B cell (primary cell): ENCODE measurements around the gene FYB2. TPM values are rescaled to one million over a fixed set of nuclear protein-coding genes. Genes with fewer than 3 reads are reported as not detected.

ENCODE experiments used
- ATAC-seq: fragments of 200-7000 bp; cut with Tn5 transposase; one replicate; pipeline ENCODE4 v1.10.0; 2021; ENCODE audit warnings: low read depth, mild to moderate bottlenecking, moderate number of reproducible peaks, moderate library complexity
- CTCF ChIA-PET: fragments of 350-600 bp; sonication (Branson Sonifier 250); formaldehyde crosslinking; loops from one replicate; lab custom pipeline; 2021; ENCODE audit warnings: antibody characterized with exemption, inconsistent platforms; lab: Charles Lee
- POLR2A ChIA-PET: fragments of 350-600 bp; sonication (Branson Sonifier 250); formaldehyde crosslinking; loops from one replicate; lab custom pipeline; 2021; ENCODE audit warnings: antibody characterized with exemption; lab: Charles Lee
- DNase-seq: peaks from one replicate; pipeline ENCODE4 v3.0.0; 2013
- H2AFZ ChIP-seq: 2 replicates; pipeline ENCODE4 v1.6.1; 2012; ENCODE audit warnings: mild to moderate bottlenecking, low read depth, low read length; ENCODE audit not compliant: insufficient read depth, poor library complexity, severe bottlenecking
- H3K27ac ChIP-seq, 2 donors: 1 replicate in 1 of 2; 2 replicates in 1 of 2; pipeline ENCODE4 v1.5.1; 2012 to 2013; ENCODE audit warnings: low read length in 2 of 2, mild to moderate bottlenecking in 2 of 2, moderate library complexity in 1 of 2
- H3K27me3 ChIP-seq, 4 experiments: fragments of 200-600 bp in 1 of 4; sonication (generic) in 1 of 4; replicated peaks in 1 of 4; 1 replicate in 2 of 4; 2 replicates in 2 of 4; pipeline versions ENCODE4 v1.6.1 to v1.7.0; 2013 to 2016; ENCODE audit warnings: low read length in 3 of 4, mild to moderate bottlenecking in 2 of 4, mixed read lengths in 1 of 4, moderate library complexity in 1 of 4; ENCODE audit not compliant: insufficient read depth in 4 of 4, control insufficient read depth in 3 of 4; ENCODE audit errors: control extremely low read depth in 1 of 4
- H3K36me3 ChIP-seq, 2 experiments: replicated peaks in 1 of 2; 1 replicate in 1 of 2; 2 replicates in 1 of 2; pipeline versions ENCODE4 v1.6.1 to v1.7.1; 2013; ENCODE audit warnings: low read length in 1 of 2; ENCODE audit not compliant: insufficient read depth in 2 of 2, control insufficient read depth in 1 of 2; ENCODE audit errors: control extremely low read depth in 1 of 2, extremely low read depth in 1 of 2
- H3K4me1 ChIP-seq, 2 donors: fragments of 200-600 bp in 1 of 2; sonication (generic) in 1 of 2; 1 replicate in 1 of 2; 2 replicates in 1 of 2; pipeline versions ENCODE4 v1.5.1 to v1.6.1; 2013 to 2017; ENCODE audit warnings: low read length in 2 of 2; ENCODE audit not compliant: control insufficient read depth in 2 of 2, insufficient read depth in 2 of 2
- H3K4me2 ChIP-seq: replicated peaks from 2 replicates; pipeline ENCODE3; 2012; ENCODE audit warnings: mild to moderate bottlenecking, low read depth, low read length; ENCODE audit not compliant: poor library complexity, severe bottlenecking
- H3K4me3 ChIP-seq, 5 experiments: fragments of 200-600 bp in 1 of 5; sonication (generic) in 1 of 5; 1 replicate in 3 of 5; 2 replicates in 2 of 5; pipeline versions ENCODE4 v1.5.1 to v1.7.0; 2011 to 2016; ENCODE audit warnings: low read length in 4 of 5, mild to moderate bottlenecking in 4 of 5, low read depth in 2 of 5, control low read depth in 1 of 5, moderate library complexity in 1 of 5; ENCODE audit not compliant: insufficient read depth in 1 of 5; ENCODE audit errors: control extremely low read depth in 1 of 5, extremely low read depth in 1 of 5
- H3K79me2 ChIP-seq: fragments of 200-600 bp; sonication (generic); one replicate; pipeline ENCODE4 v1.6.0; 2016; ENCODE audit warnings: low read length; ENCODE audit not compliant: control insufficient read depth, insufficient read depth
- H3K9ac ChIP-seq: fragments of 200-600 bp; sonication (generic); 2 replicates; pipeline ENCODE4 v1.6.1; 2017; ENCODE audit warnings: mild to moderate bottlenecking, low read length, moderate library complexity
- H3K9me3 ChIP-seq, 3 donors: one replicate each; pipeline versions ENCODE4 v1.6.1 to v1.7.1; 2013; ENCODE audit warnings: low read length in 2 of 3; ENCODE audit not compliant: control insufficient read depth in 2 of 3, insufficient read depth in 1 of 3; ENCODE audit errors: control extremely low read depth in 1 of 3
- H4K20me1 ChIP-seq: 2 replicates; pipeline ENCODE4 v1.6.0; 2012; ENCODE audit warnings: mild to moderate bottlenecking, low read length; ENCODE audit not compliant: insufficient read depth, control insufficient read depth, poor library complexity, severe bottlenecking
- H3K27ac Mint-ChIP-seq: one replicate; pipeline ENCODE4 v1.8.0; 2021; ENCODE audit warnings: mixed read lengths
- H3K27me3 Mint-ChIP-seq: one replicate; pipeline ENCODE4 v1.8.0; 2021; ENCODE audit warnings: mixed read lengths
- H3K4me1 Mint-ChIP-seq: one replicate; pipeline ENCODE4 v1.8.0; 2021; ENCODE audit warnings: mixed read lengths
- H3K4me3 Mint-ChIP-seq: one replicate; pipeline ENCODE4 v1.8.0; 2021; ENCODE audit warnings: mixed read lengths
- H3K9me3 Mint-ChIP-seq: one replicate; pipeline ENCODE4 v1.8.0; 2022; ENCODE audit warnings: mixed read lengths; ENCODE audit not compliant: insufficient read depth
- EZH2 ChIP-seq: IDR thresholded peaks from 2 replicates; pipeline ENCODE4 v1.6.1; 2012; ENCODE audit warnings: borderline replicate concordance, low read depth, mild to moderate bottlenecking, moderate library complexity, low read length; ENCODE audit not compliant: insufficient read depth, poor library complexity, severe bottlenecking
- WGBS: methylation state at CpG from one replicate; pipeline ENCODE4 v1.1.5; 2013; ENCODE audit warnings: missing lambda C conversion rate; ENCODE audit not compliant: insufficient coverage; 5-methylcytosine and 5-hydroxymethylcytosine counted together
- intact Hi-C: fragments of 100-400 bp; cut with micrococcal nuclease; formaldehyde crosslinking; loops from one replicate; pipeline ENCODE4 v1.10.0; 2022
- polyA plus RNA-seq: library from polyadenylated mRNA; depleted of rRNA; stranded (reverse); fragments of >200 nt; gene quantifications from 2 replicates; pipeline ENCODE4 v1.2.3, GENCODE V29; 2012
- total RNA-seq, 2 donors: library from RNA; stranded (reverse); fragments of 120-200 nt in 1 of 2; gene quantifications; 1 replicate in 1 of 2; 2 replicates in 1 of 2; pipeline versions ENCODE4 v1.2.3 to v1.2.4, GENCODE V29; 2013 to 2022
- TF ChIP-seq, protein P1 (sequence below): fragments of 200-600 bp; IDR thresholded peaks from one replicate; pipeline ENCODE4 v1.8.0; 2022; ENCODE audit warnings: antibody characterized with exemption, mild to moderate bottlenecking

Gene FYB2
- total and polyA plus RNA-seq, 2 donors (not counting 1 experiment from before 2014, with no cell fraction given): not detected

DNA sequence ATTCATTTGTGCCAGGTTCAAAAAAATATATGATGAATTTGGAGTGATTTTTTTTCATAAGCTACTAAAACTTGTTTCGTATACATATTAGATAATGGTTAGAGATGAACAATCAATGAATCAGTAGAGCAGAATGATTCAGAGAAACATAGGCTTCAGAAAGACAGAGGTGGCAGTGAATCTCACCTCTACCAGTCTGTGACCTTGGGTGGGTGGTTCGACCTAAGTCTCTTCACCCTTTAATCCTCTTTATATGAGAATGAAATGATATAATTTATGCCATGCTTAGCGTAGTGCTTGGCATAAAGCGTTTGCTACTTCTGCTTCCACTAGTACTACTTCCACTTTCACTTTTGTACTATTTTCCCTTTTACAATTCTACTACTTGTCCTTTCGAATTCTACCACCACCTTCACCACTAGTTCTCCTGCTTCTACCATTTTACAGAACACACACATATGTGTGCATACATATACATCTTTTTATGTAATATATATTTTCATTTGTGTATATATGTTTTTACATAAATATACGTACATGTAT, 45.1 kb downstream of the FYB2 start:
- H3K36me3 ChIP-seq: no peaks in the 10 kb centered on the region

DNA sequence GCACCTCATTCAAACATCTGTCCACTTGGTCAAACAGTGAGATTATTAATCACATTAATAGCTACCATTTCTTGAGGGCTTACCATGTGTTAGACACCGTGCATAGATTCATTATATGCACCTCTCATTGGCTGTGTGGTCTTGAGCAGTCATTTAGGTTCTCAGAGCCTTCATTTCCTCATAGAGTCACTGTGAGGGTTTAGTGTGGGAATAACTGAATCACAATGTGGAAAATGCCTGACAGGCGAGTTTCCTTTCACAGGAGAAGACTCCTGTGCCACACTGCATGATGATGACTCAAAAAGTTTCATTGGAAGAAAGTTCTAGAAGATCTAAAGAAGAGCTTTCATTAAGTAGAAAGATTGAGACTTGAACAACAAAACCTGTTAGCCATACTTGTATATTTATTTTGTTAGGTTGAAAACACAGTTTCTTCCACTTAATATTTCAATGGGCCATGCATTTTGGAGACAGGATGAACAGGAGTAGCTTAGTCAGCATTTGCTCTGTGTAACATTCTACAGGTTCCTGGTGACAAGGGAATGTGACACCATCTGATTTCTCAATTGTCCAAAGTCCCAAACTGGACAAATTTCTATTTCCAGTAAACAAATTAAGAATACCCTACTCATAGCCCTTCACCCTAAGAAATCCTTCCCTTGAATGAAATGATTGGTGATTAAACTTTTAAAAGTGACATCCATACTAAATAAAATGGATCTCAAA, 45.7 kb downstream of the FYB2 start:
- Histone ChIP-seq H3K4me2 (peak overlapping the region; percentile 67), H3K79me2 (no peaks in the 10 kb centered on the region), H3K27me3 (no peaks in the 10 kb centered on the region), H3K4me3 (peak overlapping the region in 2 of 5 experiments; percentile 16 to 57), H2AFZ (peak overlapping the region; percentile 88), H3K9ac (peak overlapping the region; percentile 65), H3K4me1 (peaks cover 5% of the 10 kb centered on the region in 2 donors), H4K20me1 (no peaks in the 10 kb centered on the region), H3K9me3 (no peaks in the 10 kb centered on the region), H3K27ac (peak overlapping the region in 1 of 2 donors; percentile 48), H3K36me3 (no peaks in the 10 kb centered on the region)
- Mint-ChIP-seq H3K27ac (no peak overlapping the region), H3K4me1 (peaks cover 14% of the 10 kb centered on the region), H3K9me3 (no peaks in the 10 kb centered on the region), H3K4me3 (peak overlapping the region; percentile 70), H3K27me3 (peaks cover 2% of the 10 kb centered on the region)
- no peak for ATAC-seq
- no peak for TF ChIP-seq EZH2
- TF ChIP-seq, protein P1, sequence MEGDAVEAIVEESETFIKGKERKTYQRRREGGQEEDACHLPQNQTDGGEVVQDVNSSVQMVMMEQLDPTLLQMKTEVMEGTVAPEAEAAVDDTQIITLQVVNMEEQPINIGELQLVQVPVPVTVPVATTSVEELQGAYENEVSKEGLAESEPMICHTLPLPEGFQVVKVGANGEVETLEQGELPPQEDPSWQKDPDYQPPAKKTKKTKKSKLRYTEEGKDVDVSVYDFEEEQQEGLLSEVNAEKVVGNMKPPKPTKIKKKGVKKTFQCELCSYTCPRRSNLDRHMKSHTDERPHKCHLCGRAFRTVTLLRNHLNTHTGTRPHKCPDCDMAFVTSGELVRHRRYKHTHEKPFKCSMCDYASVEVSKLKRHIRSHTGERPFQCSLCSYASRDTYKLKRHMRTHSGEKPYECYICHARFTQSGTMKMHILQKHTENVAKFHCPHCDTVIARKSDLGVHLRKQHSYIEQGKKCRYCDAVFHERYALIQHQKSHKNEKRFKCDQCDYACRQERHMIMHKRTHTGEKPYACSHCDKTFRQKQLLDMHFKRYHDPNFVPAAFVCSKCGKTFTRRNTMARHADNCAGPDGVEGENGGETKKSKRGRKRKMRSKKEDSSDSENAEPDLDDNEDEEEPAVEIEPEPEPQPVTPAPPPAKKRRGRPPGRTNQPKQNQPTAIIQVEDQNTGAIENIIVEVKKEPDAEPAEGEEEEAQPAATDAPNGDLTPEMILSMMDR: no peak
- WGBS: no CpG with 5 or more reads among the region's 2 CpGs
- ChIA-PET CTCF (no interaction called here), POLR2A (no interaction called here)
- no peak for DNase-seq
- intact Hi-C loops: no loop called here

More for the DNA sequence above, 45.1 kb downstream of the FYB2 start:
- Histone ChIP-seq H3K4me1 (peaks cover 5% of the 10 kb centered on the region in 2 donors), H3K79me2 (no peaks in the 10 kb centered on the region), H3K9ac (peak overlapping the region; percentile 65), H3K4me3 (peak overlapping the region in 4 of 5 experiments; percentile 16 to 57 (median 42)), H3K27ac (peak overlapping the region in 1 of 2 donors; percentile 48), H3K4me2 (peak overlapping the region; percentile 67), H3K9me3 (no peaks in the 10 kb centered on the region), H3K27me3 (no peaks in the 10 kb centered on the region), H2AFZ (peak overlapping the region; percentile 88), H4K20me1 (no peaks in the 10 kb centered on the region)
- peak overlapping the region; percentile 70 for H3K4me3 Mint-ChIP-seq
- 0% methylated on average over 1 of the region's 6 CpGs for WGBS
- no peaks in the 10 kb centered on the region for H3K27me3 Mint-ChIP-seq
- H3K4me1 Mint-ChIP-seq: peaks cover 14% of the 10 kb centered on the region
- ATAC-seq (peak; percentile 43), DNase-seq (peak; percentile 30)
- no peak overlapping the region for H3K27ac Mint-ChIP-seq
- no peak for TF ChIP-seq EZH2
- TF ChIP-seq, protein P1: no peak
- intact Hi-C loops: no loop called here
- ChIA-PET POLR2A (no interaction called here), CTCF (no interaction called here)
- H3K9me3 Mint-ChIP-seq: no peaks in the 10 kb centered on the region
